ENCODE measurements around the gene MUC13.

DNA sequence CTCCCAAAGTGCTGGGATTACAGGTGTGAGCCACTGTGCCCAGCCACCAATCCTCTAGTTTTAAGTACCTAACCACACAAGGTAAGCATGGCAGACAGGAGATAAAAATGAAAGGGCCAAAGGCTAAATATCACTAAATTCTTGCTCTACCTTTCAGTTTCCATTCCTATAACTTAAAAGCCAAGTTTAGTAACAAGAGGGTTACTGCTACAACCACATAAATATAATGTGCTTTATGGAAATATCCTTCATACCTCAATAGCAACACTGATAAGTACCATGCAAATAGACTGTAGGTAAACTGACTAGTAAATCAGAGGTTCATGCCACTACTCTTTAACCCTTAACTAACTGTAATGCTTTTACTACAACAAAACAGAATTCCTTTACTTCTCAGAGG is 38.7 kb upstream of the MUC13 start:
- TF ChIP-seq, protein P1, sequence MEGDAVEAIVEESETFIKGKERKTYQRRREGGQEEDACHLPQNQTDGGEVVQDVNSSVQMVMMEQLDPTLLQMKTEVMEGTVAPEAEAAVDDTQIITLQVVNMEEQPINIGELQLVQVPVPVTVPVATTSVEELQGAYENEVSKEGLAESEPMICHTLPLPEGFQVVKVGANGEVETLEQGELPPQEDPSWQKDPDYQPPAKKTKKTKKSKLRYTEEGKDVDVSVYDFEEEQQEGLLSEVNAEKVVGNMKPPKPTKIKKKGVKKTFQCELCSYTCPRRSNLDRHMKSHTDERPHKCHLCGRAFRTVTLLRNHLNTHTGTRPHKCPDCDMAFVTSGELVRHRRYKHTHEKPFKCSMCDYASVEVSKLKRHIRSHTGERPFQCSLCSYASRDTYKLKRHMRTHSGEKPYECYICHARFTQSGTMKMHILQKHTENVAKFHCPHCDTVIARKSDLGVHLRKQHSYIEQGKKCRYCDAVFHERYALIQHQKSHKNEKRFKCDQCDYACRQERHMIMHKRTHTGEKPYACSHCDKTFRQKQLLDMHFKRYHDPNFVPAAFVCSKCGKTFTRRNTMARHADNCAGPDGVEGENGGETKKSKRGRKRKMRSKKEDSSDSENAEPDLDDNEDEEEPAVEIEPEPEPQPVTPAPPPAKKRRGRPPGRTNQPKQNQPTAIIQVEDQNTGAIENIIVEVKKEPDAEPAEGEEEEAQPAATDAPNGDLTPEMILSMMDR (IDR thresholded peaks at IDR 0.05) = no peak
- no peak for TF ChIP-seq POLR2A (IDR thresholded peaks at IDR 0.05; ENCODE audit: low read depth)
- TF ChIP-seq POLR2AphosphoS5 (IDR thresholded peaks at IDR 0.05) = no peak
- TF ChIP-seq EP300 (IDR thresholded peaks at IDR 0.05) = no peak

Measured in esophagus muscularis mucosa (tissue), 4 donors.